Right atrium auricular region (tissue), 2 donors: ENCODE data around the gene DROSHA. TPM values are rescaled to one million over a fixed set of nuclear protein-coding genes. Genes with fewer than 3 reads are reported as not detected.

Experiments used
- DNase-seq: peaks from one replicate; pipeline ENCODE4 v3.0.0-alpha.2; 2019; ENCODE audit warnings: low spot score
- H3K27ac ChIP-seq, 2 donors: fragments of 200-600 bp; sonication (generic); 1 replicate in 1 of 2; 2 replicates in 1 of 2; pipeline ENCODE4 v1.5.1; 2016 to 2019
- H3K27me3 ChIP-seq, 2 donors: fragments of 200-600 bp; sonication (generic); one replicate each; pipeline versions ENCODE4 v1.5.1 to v1.6.0; 2017 to 2019
- H3K36me3 ChIP-seq: fragments of 200-600 bp; sonication (generic); one replicate; pipeline ENCODE4 v1.5.1; 2016
- H3K4me1 ChIP-seq, 2 donors: fragments of 200-600 bp; sonication (generic); one replicate each; pipeline versions ENCODE4 v1.5.1 to v1.6.0; 2017 to 2019
- H3K4me3 ChIP-seq, 2 donors: fragments of 200-600 bp; sonication (generic); 1 replicate in 1 of 2; 2 replicates in 1 of 2; pipeline ENCODE4 v1.5.1; 2017 to 2019; ENCODE audit warnings: mild to moderate bottlenecking in 1 of 2, moderate library complexity in 1 of 2
- H3K9me3 ChIP-seq, 2 donors: fragments of 200-600 bp; sonication (generic); one replicate each; pipeline ENCODE4 v1.5.1; 2019
- total RNA-seq, 2 donors: library from RNA; depleted of rRNA; stranded (reverse); fragments of >200 nt; gene quantifications; one replicate each; pipeline ENCODE4 v1.1.0, GENCODE V29; 2016
- TF ChIP-seq, protein P1 (sequence below), 2 donors: fragments of 200-600 bp; sonication (generic); IDR thresholded peaks; one replicate each; pipeline ENCODE4 v1.5.1; 2019; ENCODE audit warnings: antibody characterized with exemption in 2 of 2

Gene DROSHA
- total RNA-seq, 2 donors from 2014 or later: 27.3 to 28.5 TPM

GRCh38 chr5:31415960-31416359, 115.9 kb downstream of the DROSHA start:
- Histone ChIP-seq H3K36me3 (peaks cover 34% of the 10 kb centered on the region), H3K9me3 (no peaks in the 10 kb centered on the region), H3K27me3 (no peaks in the 10 kb centered on the region), H3K27ac (no peak overlapping the region), H3K4me1 (peaks cover 0 to 8% of the 10 kb centered on the region in 2 donors), H3K4me3 (no peak overlapping the region)
- no peak for DNase-seq
- TF ChIP-seq, protein P1, sequence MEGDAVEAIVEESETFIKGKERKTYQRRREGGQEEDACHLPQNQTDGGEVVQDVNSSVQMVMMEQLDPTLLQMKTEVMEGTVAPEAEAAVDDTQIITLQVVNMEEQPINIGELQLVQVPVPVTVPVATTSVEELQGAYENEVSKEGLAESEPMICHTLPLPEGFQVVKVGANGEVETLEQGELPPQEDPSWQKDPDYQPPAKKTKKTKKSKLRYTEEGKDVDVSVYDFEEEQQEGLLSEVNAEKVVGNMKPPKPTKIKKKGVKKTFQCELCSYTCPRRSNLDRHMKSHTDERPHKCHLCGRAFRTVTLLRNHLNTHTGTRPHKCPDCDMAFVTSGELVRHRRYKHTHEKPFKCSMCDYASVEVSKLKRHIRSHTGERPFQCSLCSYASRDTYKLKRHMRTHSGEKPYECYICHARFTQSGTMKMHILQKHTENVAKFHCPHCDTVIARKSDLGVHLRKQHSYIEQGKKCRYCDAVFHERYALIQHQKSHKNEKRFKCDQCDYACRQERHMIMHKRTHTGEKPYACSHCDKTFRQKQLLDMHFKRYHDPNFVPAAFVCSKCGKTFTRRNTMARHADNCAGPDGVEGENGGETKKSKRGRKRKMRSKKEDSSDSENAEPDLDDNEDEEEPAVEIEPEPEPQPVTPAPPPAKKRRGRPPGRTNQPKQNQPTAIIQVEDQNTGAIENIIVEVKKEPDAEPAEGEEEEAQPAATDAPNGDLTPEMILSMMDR (IDR thresholded peaks at IDR 0.05): no peak

DNA sequence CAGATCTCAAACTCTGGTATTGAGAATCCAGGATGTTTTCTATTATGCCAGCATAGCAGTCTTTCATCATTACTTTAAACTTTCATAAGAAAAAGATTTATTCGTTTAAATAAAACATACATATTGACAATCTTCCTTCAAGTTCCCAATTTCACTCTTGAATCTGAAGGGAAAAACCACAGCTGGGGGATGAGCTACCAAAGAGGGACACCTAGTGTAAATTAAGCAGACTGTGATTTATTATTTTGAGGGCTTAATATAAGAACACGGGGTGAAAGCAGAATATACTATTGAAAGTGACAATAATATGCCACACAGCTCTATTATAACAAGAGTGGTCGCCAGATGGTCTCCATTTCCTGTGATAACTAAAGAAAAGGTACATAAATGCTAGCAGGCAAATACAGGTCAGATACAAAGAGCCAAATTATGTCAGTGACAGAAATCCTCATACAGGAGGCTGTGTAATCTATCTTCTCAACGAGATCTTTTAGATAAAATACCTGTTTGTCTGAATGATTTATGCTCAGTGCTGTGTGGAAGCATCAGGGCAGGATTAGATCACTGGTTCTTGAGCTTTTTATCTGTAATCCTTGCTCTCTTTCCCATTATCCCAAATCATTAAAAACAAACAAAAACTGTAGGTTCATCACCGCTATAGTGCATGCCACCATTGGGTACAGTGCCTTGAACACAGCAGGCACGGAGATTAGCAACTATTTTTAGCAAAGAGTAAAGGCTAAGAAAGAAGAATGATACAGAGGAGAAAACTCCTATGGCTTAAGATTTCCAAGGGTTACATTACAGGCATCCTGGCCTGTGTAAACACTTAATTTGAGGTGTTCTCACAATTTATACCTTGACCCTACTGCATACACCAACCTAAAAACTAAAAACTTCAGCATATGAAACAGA, 116.6 kb downstream of the DROSHA start:
- H3K9me3 ChIP-seq: no peaks in the 10 kb centered on the region
- H3K36me3 ChIP-seq: peaks cover 28% of the 10 kb centered on the region
- no peak for DNase-seq
- H3K27me3 ChIP-seq: no peaks in the 10 kb centered on the region
- TF ChIP-seq, protein P1 (IDR thresholded peaks at IDR 0.05): no peak
- H3K4me1 ChIP-seq: peaks cover 0 to 8% of the 10 kb centered on the region in 2 donors
- no peak overlapping the region for H3K4me3 ChIP-seq
- no peak overlapping the region for H3K27ac ChIP-seq

- no peak for DNase-seq
- no peaks in the 10 kb centered on the region for H3K9me3 ChIP-seq
- H3K36me3 ChIP-seq: peaks cover 10% of the 10 kb centered on the region
- no peak overlapping the region for H3K4me3 ChIP-seq
- no peak overlapping the region for H3K27ac ChIP-seq
- H3K4me1 ChIP-seq: peaks cover 0 to 8% of the 10 kb centered on the region in 2 donors
- H3K27me3 ChIP-seq: no peaks in the 10 kb centered on the region
- TF ChIP-seq, protein P1 (IDR thresholded peaks at IDR 0.05): no peak
Observed at GRCh38 chr5:31413030-31413812, 118.7 kb downstream of the DROSHA start.

DNA sequence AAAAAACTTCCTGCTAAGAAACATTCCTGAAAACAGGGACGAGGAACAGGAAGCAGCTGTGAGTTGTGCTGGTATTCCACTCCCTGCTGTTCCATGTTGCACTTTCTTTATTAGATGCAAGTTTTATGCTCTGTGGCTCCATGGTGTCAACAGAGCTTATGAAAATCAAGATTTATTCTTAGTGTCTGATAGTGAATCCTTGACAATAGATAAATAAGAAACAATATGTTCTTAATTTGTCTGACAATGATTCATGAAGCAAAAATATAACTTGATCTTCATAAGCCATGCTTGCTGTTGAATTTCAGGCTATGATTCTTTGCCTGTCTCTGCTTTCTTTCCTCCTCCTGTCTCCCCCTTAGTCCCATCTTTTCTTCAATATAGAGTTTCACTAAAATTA, 119.6 kb downstream of the DROSHA start:
- peaks cover 0 to 8% of the 10 kb centered on the region in 2 donors for H3K4me1 ChIP-seq
- H3K9me3 ChIP-seq: no peaks in the 10 kb centered on the region
- no peaks in the 10 kb centered on the region for H3K27me3 ChIP-seq
- peaks cover 2% of the 10 kb centered on the region for H3K36me3 ChIP-seq
- DNase-seq: no peak
- H3K4me3 ChIP-seq: no peak overlapping the region
- TF ChIP-seq, protein P1 (IDR thresholded peaks at IDR 0.05): no peak
- no peak overlapping the region for H3K27ac ChIP-seq

DNA sequence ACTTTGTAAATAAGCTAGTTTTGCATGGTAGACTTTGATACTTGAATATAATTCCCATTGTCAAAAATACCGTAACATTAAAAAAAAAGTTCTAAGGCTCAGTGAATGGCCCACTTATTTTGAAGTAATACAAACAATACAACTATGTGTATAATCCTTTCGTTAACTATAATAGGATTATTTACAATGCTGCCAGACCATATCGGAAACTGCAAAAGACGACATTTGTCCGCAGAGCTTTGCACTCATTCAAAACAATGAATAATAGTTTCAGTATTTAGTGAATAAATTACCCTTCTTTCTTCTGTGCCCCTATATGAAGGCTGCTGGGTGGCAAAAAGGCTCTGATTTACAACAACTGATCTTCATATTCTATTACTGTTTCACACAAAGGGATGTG, 121.8 kb downstream of the DROSHA start:
- H3K36me3 ChIP-seq: peaks cover 14% of the 10 kb centered on the region
- peaks cover 0 to 8% of the 10 kb centered on the region in 2 donors for H3K4me1 ChIP-seq
- no peaks in the 10 kb centered on the region for H3K9me3 ChIP-seq
- no peak for DNase-seq
- TF ChIP-seq, protein P1 (IDR thresholded peaks at IDR 0.05): no peak
- no peaks in the 10 kb centered on the region for H3K27me3 ChIP-seq
- H3K27ac ChIP-seq: no peak overlapping the region
- no peak overlapping the region for H3K4me3 ChIP-seq
